HEK293 (cell line): ENCODE data around the gene CMC1.

ENCODE experiments used
- ZBTB49 ChIP-seq: fragments of 450-650 bp; formaldehyde crosslinking; IDR thresholded peaks from 2 replicates; pipeline ENCODE4 v1.5.1; 2016; ENCODE audit warnings: missing biosample characterization, missing genetic modification characterization, low read depth
- ZNF18 ChIP-seq: fragments of 450-650 bp; formaldehyde crosslinking; IDR thresholded peaks from 2 replicates; pipeline ENCODE4 v1.5.1; 2016; ENCODE audit warnings: missing biosample characterization, missing genetic modification characterization
- ZNF311 ChIP-seq: fragments of 450-650 bp; formaldehyde crosslinking; IDR thresholded peaks from 2 replicates; pipeline ENCODE4 v1.5.1; 2017; ENCODE audit warnings: missing biosample characterization, missing genetic modification characterization, borderline replicate concordance
- ZNF335 ChIP-seq: fragments of 450-650 bp; formaldehyde crosslinking; conservative IDR thresholded peaks from 2 replicates; pipeline ENCODE4 v1.5.1; 2016; ENCODE audit warnings: missing biosample characterization, missing genetic modification characterization
- ZNF501 ChIP-seq: fragments of 450-650 bp; formaldehyde crosslinking; IDR thresholded peaks from 2 replicates; pipeline ENCODE4 v1.5.1; 2016; ENCODE audit warnings: missing biosample characterization, missing genetic modification characterization

DNA sequence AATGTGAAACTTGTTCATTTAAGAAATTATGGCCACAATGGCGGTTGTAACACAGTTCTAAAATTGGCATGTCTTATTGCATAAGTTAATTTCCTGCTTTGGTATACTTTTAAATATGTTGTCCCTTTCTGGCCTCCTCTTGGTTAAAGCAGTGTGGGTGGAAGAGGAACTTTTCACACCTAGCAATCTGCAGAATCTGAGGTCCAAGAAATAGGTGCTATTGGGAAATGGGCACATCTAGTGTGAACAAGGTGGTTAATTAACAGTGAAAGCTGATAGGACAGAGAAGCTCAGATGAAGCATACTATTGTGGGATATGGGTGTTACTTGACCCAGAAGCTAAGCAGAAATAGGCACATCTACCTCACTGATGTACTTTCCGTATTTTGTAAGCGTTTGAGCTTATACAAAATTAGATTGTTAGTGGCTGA lies 10.6 kb downstream of the CMC1 start:
- no peak for TF ChIP-seq ZNF335 (tag by site-specific recombination)
- TF ChIP-seq ZNF311 (tag by site-specific recombination) = no peak
- no peak for TF ChIP-seq ZNF18 (tag by site-specific recombination)
- TF ChIP-seq ZBTB49 (tag by site-specific recombination) = no peak
- no peak for TF ChIP-seq ZNF501 (tag by site-specific recombination)
